Hepatocyte (in vitro differentiated cells): ENCODE data around the gene RBFOX2. TPM values are rescaled to one million over a fixed set of nuclear protein-coding genes. Genes with fewer than 3 reads are reported as not detected.

Experiments used
- DNase-seq: peaks from one replicate; pipeline ENCODE4 v3.0.0-alpha.2; 2016; ENCODE audit warnings: low spot score
- H2AFZ ChIP-seq: fragments of 200-600 bp; sonication (generic); 2 replicates; pipeline ENCODE4 v1.6.0; 2016; ENCODE audit warnings: antibody characterized with exemption, mild to moderate bottlenecking
- H3K27ac ChIP-seq: fragments of 200-600 bp; sonication (generic); 2 replicates; pipeline ENCODE4 v1.5.1; 2016; ENCODE audit warnings: mild to moderate bottlenecking
- H3K27me3 ChIP-seq: fragments of 200-600 bp; sonication (generic); 2 replicates; pipeline ENCODE4 v1.6.1; 2016
- H3K36me3 ChIP-seq: fragments of 200-600 bp; sonication (generic); replicated peaks from 2 replicates; pipeline ENCODE4 v1.5.1; 2016; ENCODE audit warnings: low read depth; ENCODE audit not compliant: insufficient read depth
- H3K4me1 ChIP-seq: fragments of 200-600 bp; sonication (generic); 2 replicates; pipeline ENCODE4 v1.5.1; 2016; ENCODE audit warnings: mild to moderate bottlenecking, moderate library complexity; ENCODE audit not compliant: insufficient read depth
- H3K4me2 ChIP-seq: fragments of 200-600 bp; sonication (generic); 2 replicates; pipeline ENCODE4 v1.6.0; 2016
- H3K4me3 ChIP-seq: fragments of 200-600 bp; sonication (generic); 2 replicates; pipeline ENCODE4 v1.5.1; 2016; ENCODE audit warnings: mild to moderate bottlenecking
- H3K79me2 ChIP-seq: fragments of 200-600 bp; sonication (generic); 2 replicates; pipeline ENCODE4 v1.6.0; 2017; ENCODE audit warnings: mild to moderate bottlenecking
- H3K9me2 ChIP-seq: fragments of 200-600 bp; sonication (generic); replicated peaks from 2 replicates; pipeline ENCODE4 v1.6.0; 2017; ENCODE audit warnings: mild to moderate bottlenecking; ENCODE audit not compliant: insufficient read depth
- H3K9me3 ChIP-seq: fragments of 200-600 bp; sonication (generic); 2 replicates; pipeline ENCODE4 v1.5.1; 2016; ENCODE audit warnings: low read depth, mild to moderate bottlenecking
- H4K20me1 ChIP-seq: fragments of 200-600 bp; sonication (generic); 2 replicates; pipeline ENCODE4 v1.6.0; 2016; ENCODE audit warnings: mild to moderate bottlenecking; ENCODE audit not compliant: insufficient read depth, poor library complexity, severe bottlenecking
- EZH2 ChIP-seq: fragments of 200-600 bp; sonication (generic); IDR thresholded peaks from 2 replicates; pipeline ENCODE4 v1.6.1; 2016; ENCODE audit warnings: antibody characterized with exemption, mild to moderate bottlenecking, borderline replicate concordance
- EZH2phosphoT487 ChIP-seq: fragments of 200-600 bp; sonication (generic); IDR thresholded peaks from one replicate; pipeline ENCODE4 v1.6.1; 2018; ENCODE audit warnings: antibody characterized with exemption, mild to moderate bottlenecking, low read depth, moderate library complexity; ENCODE audit not compliant: unreplicated experiment, severe bottlenecking
- WGBS: methylation state at CpG from one replicate; pipeline ENCODE4 v1.1.6; 2016; ENCODE audit warnings: low lambda C conversion rate; ENCODE audit errors: missing lambda C conversion rate; 5-methylcytosine and 5-hydroxymethylcytosine counted together
- polyA plus RNA-seq: library from polyadenylated mRNA; unstranded; fragments of >200 nt; fragmentation: Nextera tagmentation; extraction: Ambion mirVana; gene quantifications from 2 replicates; pipeline ENCODE4 v1.2.1, GENCODE V29; 2016
- total RNA-seq: library from RNA; depleted of rRNA; stranded (reverse); fragments of >200 nt; gene quantifications from 2 replicates; pipeline ENCODE4 v1.2.3, GENCODE V29; 2014
- TF ChIP-seq, protein P1 (sequence below): fragments of 200-600 bp; sonication (generic); IDR thresholded peaks from 2 replicates; pipeline ENCODE4 v1.5.1; 2016; ENCODE audit warnings: antibody characterized with exemption, mild to moderate bottlenecking; ENCODE audit not compliant: poor library complexity

RBFOX2 gene
- total and polyA plus RNA-seq, 2 experiments from 2014 or later = 76.7 to 133 TPM

GRCh38 chr22:36008131-36008530 is 20.5 kb downstream of the RBFOX2 start:
- Histone ChIP-seq H3K79me2 (peaks cover 100% of the 10 kb centered on the region), H3K4me1 (peaks cover 39% of the 10 kb centered on the region), H3K4me2 (no peak overlapping the region), H3K4me3 (no peak overlapping the region), H3K27me3 (no peaks in the 10 kb centered on the region), H2AFZ (no peak overlapping the region), H3K36me3 (no peaks in the 10 kb centered on the region), H3K9me3 (no peaks in the 10 kb centered on the region), H3K27ac (peak overlapping the region; percentile 33), H4K20me1 (peaks cover 22% of the 10 kb centered on the region), H3K9me2 (no peaks in the 10 kb centered on the region)
- no peak for DNase-seq
- no peak for TF ChIP-seq EZH2phosphoT487
- TF ChIP-seq EZH2 = no peak
- TF ChIP-seq, protein P1, sequence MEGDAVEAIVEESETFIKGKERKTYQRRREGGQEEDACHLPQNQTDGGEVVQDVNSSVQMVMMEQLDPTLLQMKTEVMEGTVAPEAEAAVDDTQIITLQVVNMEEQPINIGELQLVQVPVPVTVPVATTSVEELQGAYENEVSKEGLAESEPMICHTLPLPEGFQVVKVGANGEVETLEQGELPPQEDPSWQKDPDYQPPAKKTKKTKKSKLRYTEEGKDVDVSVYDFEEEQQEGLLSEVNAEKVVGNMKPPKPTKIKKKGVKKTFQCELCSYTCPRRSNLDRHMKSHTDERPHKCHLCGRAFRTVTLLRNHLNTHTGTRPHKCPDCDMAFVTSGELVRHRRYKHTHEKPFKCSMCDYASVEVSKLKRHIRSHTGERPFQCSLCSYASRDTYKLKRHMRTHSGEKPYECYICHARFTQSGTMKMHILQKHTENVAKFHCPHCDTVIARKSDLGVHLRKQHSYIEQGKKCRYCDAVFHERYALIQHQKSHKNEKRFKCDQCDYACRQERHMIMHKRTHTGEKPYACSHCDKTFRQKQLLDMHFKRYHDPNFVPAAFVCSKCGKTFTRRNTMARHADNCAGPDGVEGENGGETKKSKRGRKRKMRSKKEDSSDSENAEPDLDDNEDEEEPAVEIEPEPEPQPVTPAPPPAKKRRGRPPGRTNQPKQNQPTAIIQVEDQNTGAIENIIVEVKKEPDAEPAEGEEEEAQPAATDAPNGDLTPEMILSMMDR = no peak

DNA sequence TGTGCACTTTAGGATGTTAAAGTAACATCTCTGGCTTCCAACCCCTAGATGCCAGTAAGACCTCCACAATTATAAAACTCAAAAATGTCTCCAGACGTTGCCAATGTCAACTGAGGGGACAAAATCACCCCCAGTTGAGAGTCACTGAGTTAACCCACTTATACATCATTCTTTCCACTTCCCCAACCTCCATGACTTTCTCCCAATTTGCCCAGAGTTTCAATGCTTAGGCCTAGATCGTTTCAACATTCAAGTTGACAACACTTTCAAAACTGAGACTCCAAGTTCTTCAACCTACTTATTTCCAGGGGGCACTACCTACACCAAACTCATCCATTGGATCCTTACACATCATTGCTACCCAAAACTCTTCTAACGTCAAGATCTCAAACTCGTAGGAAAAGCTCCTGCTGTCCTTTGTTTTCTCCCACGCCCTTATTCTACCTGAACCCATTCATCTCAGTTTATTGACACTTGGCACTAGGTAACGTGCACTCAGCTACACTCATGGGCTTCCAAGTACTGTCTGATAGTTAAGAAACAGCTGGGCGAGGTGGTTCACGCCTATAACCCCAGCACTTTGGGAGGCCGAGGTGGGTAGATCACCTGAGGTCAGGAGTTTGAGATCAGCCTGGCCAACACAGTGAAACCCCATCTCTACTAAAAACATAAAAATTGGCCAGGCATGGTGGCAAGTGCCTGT is 24.5 kb downstream of the RBFOX2 start:
- WGBS = 93% methylated on average over 9 of the region's 9 CpGs
- no peaks in the 10 kb centered on the region for H3K36me3 ChIP-seq
- H3K4me3 ChIP-seq = no peak overlapping the region
- no peaks in the 10 kb centered on the region for H3K9me2 ChIP-seq
- H2AFZ ChIP-seq = no peak overlapping the region
- DNase-seq = no peak
- H4K20me1 ChIP-seq = peaks cover 15% of the 10 kb centered on the region
- H3K27me3 ChIP-seq = no peaks in the 10 kb centered on the region
- no peak overlapping the region for H3K4me2 ChIP-seq
- no peak overlapping the region for H3K27ac ChIP-seq
- peaks cover 23% of the 10 kb centered on the region for H3K4me1 ChIP-seq
- H3K9me3 ChIP-seq = no peaks in the 10 kb centered on the region
- TF ChIP-seq, protein P1 = no peak
- no peak for TF ChIP-seq EZH2phosphoT487
- TF ChIP-seq EZH2 = no peak
- peaks cover 99% of the 10 kb centered on the region for H3K79me2 ChIP-seq

DNA sequence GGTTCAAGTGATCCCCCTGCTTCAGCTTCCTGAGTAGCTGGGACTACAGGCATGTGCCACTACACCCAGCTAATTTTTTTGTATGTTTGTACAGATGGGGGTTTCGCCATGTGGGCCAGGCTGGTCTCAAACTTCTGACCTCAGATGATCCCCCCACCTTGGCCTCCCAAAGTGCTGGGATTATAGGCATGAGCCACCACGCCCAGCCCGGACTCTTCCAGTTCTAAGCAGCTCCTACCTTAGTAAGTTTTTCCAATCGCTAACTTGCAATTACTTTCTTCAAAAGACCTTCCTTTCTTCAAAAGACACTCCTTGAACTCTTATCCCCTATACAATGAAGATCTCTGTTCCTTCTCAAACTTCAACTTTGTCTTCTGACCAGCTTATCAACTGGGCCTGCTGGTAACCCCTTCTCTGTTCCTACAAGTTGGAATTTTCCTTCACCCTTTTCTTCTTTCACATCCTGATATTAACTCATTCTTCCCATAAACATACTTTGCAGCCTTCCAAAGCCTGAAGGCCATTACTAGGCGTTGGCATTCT is 25.8 kb downstream of the RBFOX2 start:
- no peaks in the 10 kb centered on the region for H3K9me2 ChIP-seq
- H3K4me3 ChIP-seq = no peak overlapping the region
- no peaks in the 10 kb centered on the region for H3K27me3 ChIP-seq
- no peak for DNase-seq
- TF ChIP-seq EZH2 (no peak), EZH2phosphoT487 (no peak)
- TF ChIP-seq, protein P1 = no peak
- H3K4me1 ChIP-seq = peaks cover 10% of the 10 kb centered on the region
- H3K27ac ChIP-seq = no peak overlapping the region
- WGBS = 89% methylated on average over 5 of the region's 5 CpGs
- H3K36me3 ChIP-seq = no peaks in the 10 kb centered on the region
- peaks cover 2% of the 10 kb centered on the region for H4K20me1 ChIP-seq
- no peaks in the 10 kb centered on the region for H3K9me3 ChIP-seq
- H3K4me2 ChIP-seq = no peak overlapping the region
- H2AFZ ChIP-seq = no peak overlapping the region
- peaks cover 99% of the 10 kb centered on the region for H3K79me2 ChIP-seq

DNA sequence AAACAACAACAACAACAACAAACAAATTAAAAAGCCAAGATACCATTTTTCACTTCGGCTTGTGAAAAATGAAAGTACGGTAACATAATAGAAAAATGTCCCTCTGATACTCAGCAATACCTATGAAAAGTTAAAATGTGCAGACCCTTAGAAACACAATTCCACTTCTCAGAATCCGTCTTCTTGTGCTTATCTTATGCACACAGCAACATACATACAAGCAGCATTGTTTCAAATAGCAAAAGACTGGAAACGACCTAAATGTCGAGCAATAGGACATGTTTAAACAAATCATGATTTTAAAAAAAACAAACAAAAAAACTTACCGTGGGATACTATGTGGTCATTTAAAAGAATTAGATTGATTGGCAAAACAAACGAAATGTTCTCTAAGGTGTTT is 26.5 kb downstream of the RBFOX2 start:
- 85% methylated on average over 7 of the region's 7 CpGs for WGBS
- H4K20me1 ChIP-seq = peaks cover 2% of the 10 kb centered on the region
- H3K4me2 ChIP-seq = no peak overlapping the region
- H3K4me3 ChIP-seq = no peak overlapping the region
- no peaks in the 10 kb centered on the region for H3K27me3 ChIP-seq
- TF ChIP-seq, protein P1 = no peak
- TF ChIP-seq EZH2phosphoT487 (no peak), EZH2 (no peak)
- peaks cover 98% of the 10 kb centered on the region for H3K79me2 ChIP-seq
- no peak overlapping the region for H2AFZ ChIP-seq
- no peak overlapping the region for H3K27ac ChIP-seq
- H3K9me2 ChIP-seq = no peaks in the 10 kb centered on the region
- no peak for DNase-seq
- H3K36me3 ChIP-seq = no peaks in the 10 kb centered on the region
- H3K9me3 ChIP-seq = no peaks in the 10 kb centered on the region
- peaks cover 13% of the 10 kb centered on the region for H3K4me1 ChIP-seq
